HG03064 (cell line): Measurements from ENCODE around the gene HIPK2.

Experiments
- ATAC-seq: cut with Tn5 transposase; IDR thresholded peaks from one replicate; pipeline ENCODE4 v1.9.1; 2021; ENCODE audit warnings: low read depth; ENCODE audit not compliant: unreplicated experiment

HIPK2 gene

GRCh38 chr7:139718141-139718540, 59.7 kb downstream of the HIPK2 start:
- no peak for ATAC-seq

GRCh38 chr7:139716156-139716942, 61.4 kb downstream of the HIPK2 start:
- ATAC-seq, result no peak

- no peak for ATAC-seq
Measured at GRCh38 chr7:139715194-139715815, 62.5 kb downstream of the HIPK2 start.

GRCh38 chr7:139714163-139714901, 63.5 kb downstream of the HIPK2 start:
- peak; percentile 96 for ATAC-seq

- ATAC-seq, result no peak
Measured at GRCh38 chr7:139713526-139714162, 64.2 kb downstream of the HIPK2 start.

- ATAC-seq, result no peak
Measured at GRCh38 chr7:139713061-139713460, 64.7 kb downstream of the HIPK2 start.

DNA sequence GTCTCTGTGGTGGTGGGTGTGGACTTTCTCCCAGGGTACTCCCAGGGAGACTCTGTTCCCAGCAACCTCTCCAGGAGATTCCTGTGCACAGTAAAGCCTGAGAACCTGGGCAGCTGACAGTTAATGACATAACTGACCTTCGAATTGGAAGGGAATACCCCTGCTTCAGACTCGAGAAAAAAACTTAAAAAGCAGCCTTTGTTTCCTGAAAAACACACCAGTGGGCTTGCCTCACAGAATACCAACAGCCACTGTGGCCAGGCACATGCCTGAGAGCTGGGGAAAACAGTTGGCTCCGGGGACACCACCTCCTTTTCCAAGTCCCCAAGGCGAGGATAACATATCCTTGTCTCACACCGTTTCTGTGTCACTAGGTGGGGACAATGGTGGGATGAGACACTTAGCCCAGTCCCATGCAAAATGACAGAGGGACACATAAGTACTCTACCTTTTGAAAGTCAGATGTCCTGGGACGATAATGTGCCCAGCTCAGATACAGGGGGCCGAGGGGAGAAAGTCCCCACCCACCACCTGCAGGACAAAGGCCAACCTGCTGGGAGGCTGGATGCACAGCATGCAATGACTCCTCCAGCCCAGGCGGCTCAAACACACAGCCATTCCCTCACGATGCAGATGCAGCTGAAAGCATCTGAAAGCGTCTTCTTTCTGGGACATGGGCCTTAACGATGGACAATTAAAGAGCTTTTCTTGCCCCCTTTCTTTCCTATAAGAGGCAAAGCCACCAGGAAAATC, 65.6 kb downstream of the HIPK2 start:
- no peak for ATAC-seq

DNA sequence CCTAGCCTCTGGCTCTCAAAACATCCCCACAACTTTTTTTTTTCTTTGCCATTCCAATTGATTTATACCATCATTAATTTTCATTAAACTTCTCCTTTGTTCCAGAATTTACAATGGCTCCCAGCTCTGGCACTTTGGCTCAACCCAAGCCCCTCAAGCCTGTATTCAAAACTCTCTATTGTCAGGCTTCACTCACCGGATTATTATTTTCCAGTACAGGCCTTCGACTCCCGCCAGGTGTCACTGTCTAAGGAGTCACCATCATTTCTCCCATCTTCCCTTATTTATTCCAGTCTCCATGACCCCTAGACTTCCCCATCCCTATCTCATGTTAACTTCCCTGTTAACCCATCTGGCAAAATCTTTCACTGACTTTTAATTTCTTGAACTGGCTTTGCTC, 67.8 kb downstream of the HIPK2 start:
- ATAC-seq, result no peak

DNA sequence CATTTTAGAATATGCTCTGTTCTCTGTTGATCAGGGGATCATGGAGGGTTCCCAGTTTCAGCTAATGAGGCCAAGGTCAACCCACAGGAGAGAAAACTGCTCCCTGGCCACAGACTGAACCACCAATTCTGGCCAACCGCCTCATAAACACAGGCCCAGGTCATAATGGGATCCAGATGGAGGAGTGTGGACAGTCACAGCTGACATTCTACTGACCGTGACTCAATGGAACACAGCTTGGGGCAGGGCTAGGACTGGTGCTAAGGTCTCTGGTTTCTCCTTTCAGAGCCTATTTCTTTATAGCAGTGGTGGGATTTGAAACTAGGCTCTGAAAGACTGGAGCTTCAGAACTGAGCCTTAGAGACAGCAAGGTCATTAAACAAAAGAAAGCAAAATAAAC, 68.3 kb downstream of the HIPK2 start:
- no peak for ATAC-seq

- peak; percentile 79 for ATAC-seq
Measured at GRCh38 chr7:139708541-139708940, 69.3 kb downstream of the HIPK2 start.

DNA sequence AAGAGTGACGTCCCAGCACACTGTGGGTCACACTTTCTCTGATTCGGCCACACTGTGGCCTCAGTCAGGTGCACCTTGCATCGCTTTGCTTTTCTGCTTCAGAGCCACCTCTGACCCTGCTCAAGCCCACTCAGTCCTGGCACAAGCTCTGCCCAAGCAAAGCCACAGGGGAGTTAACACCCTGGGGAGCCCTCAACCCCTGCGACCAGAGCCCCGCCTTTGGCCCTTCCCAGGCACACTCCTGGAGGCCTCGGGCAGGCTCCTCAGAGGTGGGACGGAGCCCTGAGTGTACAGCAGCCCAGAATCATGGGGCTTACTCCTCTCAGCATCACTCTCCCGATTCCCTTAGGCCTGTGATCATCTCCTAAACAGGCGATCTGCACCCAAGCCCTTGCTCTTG, 71.0 kb downstream of the HIPK2 start:
- ATAC-seq, result no peak

DNA sequence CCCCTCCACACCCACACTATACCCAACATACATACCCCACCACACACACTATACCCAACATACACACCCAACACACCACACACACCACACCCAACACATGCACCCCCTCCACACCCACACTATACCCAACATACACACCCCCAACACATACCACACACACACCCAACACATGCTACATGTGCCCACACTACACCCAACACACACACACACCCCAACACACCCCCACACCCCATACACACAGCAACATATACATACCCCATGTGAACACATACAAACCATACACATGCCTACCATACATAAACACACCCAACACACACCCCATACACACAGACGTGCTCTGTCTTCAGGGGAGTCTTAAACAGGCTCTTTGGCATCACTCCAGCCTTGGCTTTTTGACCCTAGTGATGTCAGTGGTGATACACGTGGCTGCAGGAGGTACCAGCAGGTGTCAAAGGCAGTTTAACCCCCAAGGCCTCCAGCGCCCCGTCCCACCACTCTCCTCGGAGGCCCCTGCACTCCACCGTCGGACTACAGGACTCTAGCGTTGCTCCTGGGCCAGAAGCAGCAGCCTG, 73.4 kb downstream of the HIPK2 start:
- no peak for ATAC-seq

DNA sequence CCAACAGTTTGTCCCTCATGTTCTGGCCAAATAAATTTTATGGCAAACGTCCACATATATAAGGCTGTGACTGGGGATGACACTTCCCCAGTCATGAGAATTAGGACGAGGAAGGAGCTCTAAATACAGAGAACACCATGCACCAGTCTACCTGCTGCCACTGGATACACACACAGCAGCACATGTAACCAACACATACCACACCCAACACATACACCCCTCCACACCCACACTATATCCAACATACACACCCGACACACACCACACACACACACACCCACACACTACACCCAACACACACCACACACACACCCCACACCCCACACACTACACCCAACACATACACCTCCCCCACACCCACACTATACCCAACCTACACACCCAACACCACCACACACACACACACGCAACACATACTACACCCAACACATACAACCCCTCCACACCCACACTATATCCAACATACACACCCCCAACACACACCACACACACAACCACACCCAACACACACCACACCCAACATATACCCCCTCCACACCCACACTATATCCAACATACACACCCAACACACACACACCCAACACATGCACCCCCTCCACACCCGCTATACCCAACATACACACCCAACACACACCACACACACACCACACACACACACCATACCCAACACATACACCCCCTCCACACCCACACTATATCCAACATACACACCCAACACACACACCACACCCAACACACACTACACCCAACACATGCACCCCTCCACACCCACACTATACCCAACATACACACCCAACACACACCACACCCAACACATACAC, 74.1 kb downstream of the HIPK2 start:
- peak; percentile 0 for ATAC-seq

- peak; percentile 69 for ATAC-seq
Measured at GRCh38 chr7:139702811-139703486, 74.8 kb downstream of the HIPK2 start.

DNA sequence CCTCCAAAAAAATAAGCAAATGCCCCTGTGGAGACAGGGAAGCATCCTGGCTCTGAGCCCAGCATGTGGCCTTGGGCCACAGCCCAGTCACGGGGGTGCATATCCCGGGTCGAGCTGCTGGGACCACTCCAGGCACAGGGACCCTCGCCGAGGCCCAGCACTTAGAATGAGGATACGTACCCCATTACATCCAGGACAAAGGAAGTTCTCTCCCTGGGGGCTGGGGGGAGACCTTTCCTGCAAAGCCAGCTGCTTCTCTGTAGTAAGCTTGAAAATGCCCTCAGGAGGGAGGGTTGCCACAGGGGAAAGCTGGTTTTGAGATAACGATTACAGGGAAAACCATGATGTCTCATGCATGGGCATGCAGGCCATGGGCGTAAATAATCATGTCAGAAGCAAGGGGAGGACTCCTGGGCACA, 75.5 kb downstream of the HIPK2 start:
- no peak for ATAC-seq

GRCh38 chr7:139701908-139702307, 75.9 kb downstream of the HIPK2 start:
- no peak for ATAC-seq

- no peak for ATAC-seq
Measured at GRCh38 chr7:139700505-139701235, 77.1 kb downstream of the HIPK2 start.
